HG02852 (cell line): ENCODE results near the gene UGT2A2.
"Not testable (repeated sequence)": the region's sequence is repeated elsewhere in the genome, so short reads cannot be mapped to it uniquely, and the experiment has no call there.

Source experiments
- ATAC-seq: cut with Tn5 transposase; IDR thresholded peaks from one replicate; pipeline ENCODE4 v1.9.1; 2021; ENCODE audit warnings: mild to moderate bottlenecking, moderate library complexity; ENCODE audit not compliant: unreplicated experiment

The UGT2A2 gene

GRCh38 chr4:69639542-69639941, at the start of gene UGT2A2:
TSS of gene UGT2A2 (minus strand) at chr4:69639642. CDS start at chr4:69639640, 2 bp downstream.
- ATAC-seq, result no peak

GRCh38 chr4:69684804-69685203, 45.4 kb upstream of the UGT2A2 start:
- no peak for ATAC-seq

- no peak for ATAC-seq
These were observed 29.2 kb upstream of the UGT2A2 start for GRCh38 chr4:69668680-69669079.

- not testable (repeated sequence) for ATAC-seq
These were observed 24.6 kb upstream of the UGT2A2 start for GRCh38 chr4:69664009-69664408.

GRCh38 chr4:69661130-69661803, 21.8 kb upstream of the UGT2A2 start:
- ATAC-seq, result not testable (repeated sequence)

- ATAC-seq, result no peak
These were observed 18.7 kb upstream of the UGT2A2 start for GRCh38 chr4:69658133-69658532.

GRCh38 chr4:69656653-69657158, 17.3 kb upstream of the UGT2A2 start:
- no peak for ATAC-seq

GRCh38 chr4:69653147-69653546, 13.7 kb upstream of the UGT2A2 start, which contains the start of gene UGT2A1:
TSS of gene UGT2A1 (minus strand) at chr4:69653247. CDS start at chr4:69647644, 5,603 bp downstream.
- no peak for ATAC-seq

- no peak for ATAC-seq
These were observed 11.4 kb upstream of the UGT2A2 start for GRCh38 chr4:69650872-69651271.

- ATAC-seq, result no peak
These were observed 10.2 kb upstream of the UGT2A2 start for GRCh38 chr4:69649629-69650028.

- no peak for ATAC-seq
These were observed 9.8 kb upstream of the UGT2A2 start for GRCh38 chr4:69649207-69649606.

GRCh38 chr4:69642961-69643360, 3.5 kb upstream of the UGT2A2 start:
- no peak for ATAC-seq

GRCh38 chr4:69640289-69640688, 847 bp upstream of the UGT2A2 start:
- no peak for ATAC-seq

GRCh38 chr4:69617083-69617694, 22.3 kb downstream of the UGT2A2 start:
- no peak for ATAC-seq

- no peak for ATAC-seq
These were observed 29.0 kb downstream of the UGT2A2 start for GRCh38 chr4:69610484-69610883.

GRCh38 chr4:69601065-69601464, 38.4 kb downstream of the UGT2A2 start:
- ATAC-seq, result no peak

- no peak for ATAC-seq
These were observed 39.4 kb downstream of the UGT2A2 start for GRCh38 chr4:69600013-69600412.

GRCh38 chr4:69594382-69594781, 45.1 kb downstream of the UGT2A2 start:
- ATAC-seq, result no peak

- no peak for ATAC-seq
These were observed 48.1 kb downstream of the UGT2A2 start for GRCh38 chr4:69591364-69591763.

- ATAC-seq, result no peak
These were observed 49.6 kb downstream of the UGT2A2 start for GRCh38 chr4:69589884-69590283.

GRCh38 chr4:69584135-69584534, 55.3 kb downstream of the UGT2A2 start:
- no peak for ATAC-seq

GRCh38 chr4:69583543-69583942, 55.9 kb downstream of the UGT2A2 start:
- ATAC-seq, result no peak
